Effector memory CD4-positive, alpha-beta T cell (primary cell): ENCODE measurements around the gene CHKA.
A peak's percentile ranks its signal among the peaks of the same experiment; 100 is the strongest.

Experiments used
- DNase-seq, 3 donors: peaks; one replicate each; pipeline ENCODE4 v3.0.0-alpha.2; 2020
- H3K27ac ChIP-seq: 2 replicates; pipeline ENCODE4 v1.7.0; 2013; ENCODE audit warnings: mild to moderate bottlenecking, low read length, moderate library complexity; ENCODE audit not compliant: insufficient read depth, poor library complexity, severe bottlenecking
- H3K27me3 ChIP-seq: replicated peaks from 2 replicates; pipeline ENCODE4 v1.7.0; 2013; ENCODE audit warnings: mild to moderate bottlenecking, low read length; ENCODE audit not compliant: insufficient read depth, control insufficient read depth, poor library complexity, severe bottlenecking
- H3K36me3 ChIP-seq: 2 replicates; pipeline ENCODE4 v1.7.0; 2013; ENCODE audit warnings: mild to moderate bottlenecking, low read length, moderate library complexity; ENCODE audit not compliant: control insufficient read depth, insufficient read depth
- H3K4me1 ChIP-seq: 2 replicates; pipeline ENCODE4 v1.7.0; 2013; ENCODE audit warnings: low read length, mild to moderate bottlenecking; ENCODE audit not compliant: control insufficient read depth, insufficient read depth, poor library complexity, severe bottlenecking
- H3K4me3 ChIP-seq: 2 replicates; pipeline ENCODE4 v1.7.0; 2013; ENCODE audit warnings: low read length, low read depth, mild to moderate bottlenecking; ENCODE audit not compliant: insufficient read depth, poor library complexity, severe bottlenecking
- H3K9me3 ChIP-seq: 2 replicates; pipeline ENCODE4 v1.7.0; 2013; ENCODE audit warnings: mild to moderate bottlenecking, low read length, moderate library complexity; ENCODE audit not compliant: control insufficient read depth

Gene CHKA

GRCh38 chr11:68145120-68145866, 24.1 kb upstream of the CHKA start:
- no peak for DNase-seq
- Histone ChIP-seq H3K4me3 (no peak overlapping the region), H3K27ac (no peak overlapping the region), H3K9me3 (no peaks in the 10 kb centered on the region), H3K27me3 (no peaks in the 10 kb centered on the region), H3K4me1 (peaks cover 9% of the 10 kb centered on the region), H3K36me3 (no peaks in the 10 kb centered on the region)

GRCh38 chr11:68143310-68143689, 22.1 kb upstream of the CHKA start:
- peaks cover 9% of the 10 kb centered on the region for H3K4me1 ChIP-seq
- no peak for DNase-seq

GRCh38 chr11:68142441-68143309, 21.5 kb upstream of the CHKA start:
- no peak overlapping the region for H3K4me3 ChIP-seq
- H3K4me1 ChIP-seq: peaks cover 9% of the 10 kb centered on the region
- no peaks in the 10 kb centered on the region for H3K27me3 ChIP-seq
- H3K9me3 ChIP-seq: no peaks in the 10 kb centered on the region
- no peaks in the 10 kb centered on the region for H3K36me3 ChIP-seq
- no peak overlapping the region for H3K27ac ChIP-seq
- DNase-seq: no peak

More at GRCh38 chr11:68143310-68143689, 22.1 kb upstream of the CHKA start:
- Histone ChIP-seq H3K36me3 (no peaks in the 10 kb centered on the region), H3K27ac (no peak overlapping the region), H3K9me3 (no peaks in the 10 kb centered on the region), H3K27me3 (no peaks in the 10 kb centered on the region), H3K4me3 (no peak overlapping the region)

GRCh38 chr11:68142028-68142412, 20.8 kb upstream of the CHKA start:
- DNase-seq: no peak
- no peak overlapping the region for H3K27ac ChIP-seq
- no peaks in the 10 kb centered on the region for H3K36me3 ChIP-seq
- H3K27me3 ChIP-seq: no peaks in the 10 kb centered on the region
- H3K4me3 ChIP-seq: peak overlapping the region; percentile 8
- peaks cover 9% of the 10 kb centered on the region for H3K4me1 ChIP-seq
- no peaks in the 10 kb centered on the region for H3K9me3 ChIP-seq

- H3K9me3 ChIP-seq: no peaks in the 10 kb centered on the region
- peak overlapping the region; percentile 8 for H3K4me3 ChIP-seq
- H3K4me1 ChIP-seq: peaks cover 9% of the 10 kb centered on the region
- no peaks in the 10 kb centered on the region for H3K36me3 ChIP-seq
- no peak overlapping the region for H3K27ac ChIP-seq
- no peak for DNase-seq
- H3K27me3 ChIP-seq: no peaks in the 10 kb centered on the region
These were observed 20.2 kb upstream of the CHKA start for GRCh38 chr11:68141246-68142027.

- no peaks in the 10 kb centered on the region for H3K9me3 ChIP-seq
- no peaks in the 10 kb centered on the region for H3K27me3 ChIP-seq
- H3K36me3 ChIP-seq: no peaks in the 10 kb centered on the region
- H3K4me1 ChIP-seq: peaks cover 9% of the 10 kb centered on the region
- no peak for DNase-seq
- H3K4me3 ChIP-seq: no peak overlapping the region
- H3K27ac ChIP-seq: no peak overlapping the region
These were observed 19.5 kb upstream of the CHKA start for GRCh38 chr11:68140496-68141245.

- Histone ChIP-seq H3K9me3 (no peaks in the 10 kb centered on the region), H3K27me3 (no peaks in the 10 kb centered on the region), H3K4me3 (no peak overlapping the region), H3K4me1 (peaks cover 9% of the 10 kb centered on the region), H3K36me3 (no peaks in the 10 kb centered on the region), H3K27ac (no peak overlapping the region)
- DNase-seq: no peak
These were observed 17.0 kb upstream of the CHKA start for GRCh38 chr11:68138237-68138636.

- H3K9me3 ChIP-seq: no peaks in the 10 kb centered on the region
- no peak for DNase-seq
- H3K36me3 ChIP-seq: no peaks in the 10 kb centered on the region
- H3K4me1 ChIP-seq: peaks cover 9% of the 10 kb centered on the region
- no peaks in the 10 kb centered on the region for H3K27me3 ChIP-seq
- H3K27ac ChIP-seq: no peak overlapping the region
- no peak overlapping the region for H3K4me3 ChIP-seq
These were observed 16.6 kb upstream of the CHKA start for GRCh38 chr11:68137833-68138232.

GRCh38 chr11:68136866-68137265, 15.7 kb upstream of the CHKA start:
- H3K4me3 ChIP-seq: no peak overlapping the region
- H3K27me3 ChIP-seq: no peaks in the 10 kb centered on the region
- no peak overlapping the region for H3K27ac ChIP-seq
- DNase-seq: no peak
- H3K36me3 ChIP-seq: no peaks in the 10 kb centered on the region
- no peaks in the 10 kb centered on the region for H3K9me3 ChIP-seq
- peaks cover 4% of the 10 kb centered on the region for H3K4me1 ChIP-seq
